DOHH2 (cell line): Measurements from ENCODE around the gene SLC44A5.

Experiments used
- H3F3A ChIP-seq: fragments of 200-600 bp; sonication (generic), shearing (Covaris generic); 2 replicates; pipeline ENCODE4 v1.6.0; 2016; ENCODE audit warnings: antibody characterized with exemption, mild to moderate bottlenecking; ENCODE audit not compliant: control insufficient read depth, insufficient read depth
- H3K27ac ChIP-seq: fragments of 200-600 bp; sonication (generic); 2 replicates; pipeline ENCODE4 v1.5.1; 2014; ENCODE audit warnings: low read depth, mild to moderate bottlenecking, low read length, moderate library complexity
- H3K27me3 ChIP-seq: fragments of 200-600 bp; sonication (generic); 2 replicates; pipeline ENCODE4 v1.6.1; 2014; ENCODE audit warnings: mild to moderate bottlenecking, low read length, mixed read lengths; ENCODE audit not compliant: control insufficient read depth
- H3K36me3 ChIP-seq: fragments of 200-600 bp; sonication (generic); 2 replicates; pipeline ENCODE4 v1.6.1; 2014; ENCODE audit warnings: mild to moderate bottlenecking, low read length, moderate library complexity, mixed read lengths; ENCODE audit not compliant: control insufficient read depth
- H3K4me1 ChIP-seq: fragments of 200-600 bp; sonication (generic); 2 replicates; pipeline ENCODE4 v1.6.1; 2014; ENCODE audit warnings: mild to moderate bottlenecking, low read length, mixed read lengths; ENCODE audit not compliant: control insufficient read depth
- H3K4me2 ChIP-seq: fragments of 200-600 bp; sonication (generic); 2 replicates; pipeline ENCODE4 v1.6.0; 2014; ENCODE audit warnings: mild to moderate bottlenecking, low read length, moderate library complexity
- H3K4me3 ChIP-seq: fragments of 200-600 bp; sonication (generic); 2 replicates; pipeline ENCODE4 v1.5.1; 2014; ENCODE audit warnings: mild to moderate bottlenecking, low read length, mixed read lengths
- H3K79me2 ChIP-seq: fragments of 200-600 bp; sonication (generic); 2 replicates; pipeline ENCODE4 v1.6.1; 2014; ENCODE audit warnings: mild to moderate bottlenecking, low read length, mixed read lengths; ENCODE audit not compliant: control insufficient read depth
- H3K9me2 ChIP-seq: fragments of 200-600 bp; sonication (generic); replicated peaks from 2 replicates; pipeline ENCODE4 v1.6.1; 2014; ENCODE audit warnings: mild to moderate bottlenecking, low read length, mixed read lengths; ENCODE audit not compliant: control insufficient read depth
- H3K9me3 ChIP-seq: fragments of 200-600 bp; sonication (generic); 2 replicates; pipeline ENCODE4 v1.6.1; 2014; ENCODE audit warnings: antibody characterized with exemption, low read length, mixed read lengths; ENCODE audit not compliant: control insufficient read depth, insufficient read depth
- H4K20me1 ChIP-seq: fragments of 200-600 bp; sonication (generic); 2 replicates; pipeline ENCODE4 v1.6.0; 2014; ENCODE audit warnings: low read depth, mild to moderate bottlenecking, antibody characterized with exemption, low read length, moderate library complexity; ENCODE audit not compliant: control insufficient read depth, insufficient read depth
- EZH2phosphoT487 ChIP-seq: fragments of 200-600 bp; sonication (generic); IDR thresholded peaks from 2 replicates; pipeline ENCODE4 v1.6.1; 2017; ENCODE audit warnings: borderline replicate concordance, mild to moderate bottlenecking, antibody characterized with exemption, low read length, moderate library complexity, mixed read lengths
- TF ChIP-seq, protein P1 (sequence below): fragments of 200-600 bp; sonication (generic); IDR thresholded peaks from one replicate; pipeline ENCODE4 v1.5.1; 2014; ENCODE audit warnings: antibody characterized with exemption, mild to moderate bottlenecking, low read depth, low read length; ENCODE audit not compliant: poor library complexity, severe bottlenecking

SLC44A5 gene

DNA sequence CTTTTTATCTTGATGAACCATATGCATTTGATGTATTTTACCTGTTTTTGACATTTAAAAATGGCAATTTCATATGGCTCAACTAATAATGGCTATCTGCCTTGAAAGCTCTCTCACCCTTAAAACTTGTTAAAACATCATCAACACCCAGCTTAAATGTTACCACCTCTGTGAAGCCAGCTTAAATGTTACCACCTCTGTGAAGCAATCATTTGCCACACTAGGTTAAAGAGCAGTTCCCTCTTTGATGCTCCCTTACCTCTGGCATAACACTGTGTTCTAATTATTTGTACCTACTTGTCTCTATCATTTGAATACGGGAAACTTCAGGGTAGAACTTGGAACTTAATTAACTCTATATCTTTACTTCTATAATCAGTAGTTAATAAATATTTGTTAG, 294.7 kb downstream of the SLC44A5 start:
- Histone ChIP-seq H3K4me1 (no peaks in the 10 kb centered on the region), H3K4me2 (no peak overlapping the region), H3K9me2 (no peaks in the 10 kb centered on the region), H3F3A (no peaks in the 10 kb centered on the region), H3K27ac (no peak overlapping the region), H3K36me3 (no peaks in the 10 kb centered on the region), H3K79me2 (no peaks in the 10 kb centered on the region), H3K27me3 (no peaks in the 10 kb centered on the region), H3K9me3 (no peaks in the 10 kb centered on the region), H4K20me1 (no peaks in the 10 kb centered on the region), H3K4me3 (no peak overlapping the region)
- no peak for TF ChIP-seq EZH2phosphoT487
- TF ChIP-seq, protein P1, sequence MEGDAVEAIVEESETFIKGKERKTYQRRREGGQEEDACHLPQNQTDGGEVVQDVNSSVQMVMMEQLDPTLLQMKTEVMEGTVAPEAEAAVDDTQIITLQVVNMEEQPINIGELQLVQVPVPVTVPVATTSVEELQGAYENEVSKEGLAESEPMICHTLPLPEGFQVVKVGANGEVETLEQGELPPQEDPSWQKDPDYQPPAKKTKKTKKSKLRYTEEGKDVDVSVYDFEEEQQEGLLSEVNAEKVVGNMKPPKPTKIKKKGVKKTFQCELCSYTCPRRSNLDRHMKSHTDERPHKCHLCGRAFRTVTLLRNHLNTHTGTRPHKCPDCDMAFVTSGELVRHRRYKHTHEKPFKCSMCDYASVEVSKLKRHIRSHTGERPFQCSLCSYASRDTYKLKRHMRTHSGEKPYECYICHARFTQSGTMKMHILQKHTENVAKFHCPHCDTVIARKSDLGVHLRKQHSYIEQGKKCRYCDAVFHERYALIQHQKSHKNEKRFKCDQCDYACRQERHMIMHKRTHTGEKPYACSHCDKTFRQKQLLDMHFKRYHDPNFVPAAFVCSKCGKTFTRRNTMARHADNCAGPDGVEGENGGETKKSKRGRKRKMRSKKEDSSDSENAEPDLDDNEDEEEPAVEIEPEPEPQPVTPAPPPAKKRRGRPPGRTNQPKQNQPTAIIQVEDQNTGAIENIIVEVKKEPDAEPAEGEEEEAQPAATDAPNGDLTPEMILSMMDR, result no peak

DNA sequence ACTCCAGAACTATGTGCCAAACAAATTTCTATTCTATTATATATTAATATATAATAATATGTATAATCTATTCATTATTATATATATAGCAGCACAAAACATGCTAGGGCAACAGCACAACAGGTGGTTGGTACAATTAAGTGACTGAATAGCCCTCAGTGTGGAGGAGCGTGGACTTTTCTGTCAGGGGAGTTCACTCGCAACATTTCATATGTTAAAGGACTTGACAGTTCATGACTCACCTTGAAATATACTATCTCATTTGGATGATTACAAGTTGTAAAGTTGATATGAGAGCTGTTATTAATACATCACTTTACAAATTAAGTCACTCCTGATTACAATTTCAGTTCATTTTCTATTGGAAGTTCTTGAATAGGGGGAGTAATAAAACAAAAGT, 298.3 kb downstream of the SLC44A5 start:
- Histone ChIP-seq H3K9me3 (no peaks in the 10 kb centered on the region), H3K9me2 (no peaks in the 10 kb centered on the region), H3K27ac (no peak overlapping the region), H3K4me3 (no peak overlapping the region), H3K36me3 (no peaks in the 10 kb centered on the region), H3K27me3 (no peaks in the 10 kb centered on the region), H4K20me1 (no peaks in the 10 kb centered on the region), H3K4me1 (no peaks in the 10 kb centered on the region), H3K4me2 (no peak overlapping the region), H3F3A (no peaks in the 10 kb centered on the region), H3K79me2 (no peaks in the 10 kb centered on the region)
- no peak for TF ChIP-seq EZH2phosphoT487
- TF ChIP-seq, protein P1, result no peak

DNA sequence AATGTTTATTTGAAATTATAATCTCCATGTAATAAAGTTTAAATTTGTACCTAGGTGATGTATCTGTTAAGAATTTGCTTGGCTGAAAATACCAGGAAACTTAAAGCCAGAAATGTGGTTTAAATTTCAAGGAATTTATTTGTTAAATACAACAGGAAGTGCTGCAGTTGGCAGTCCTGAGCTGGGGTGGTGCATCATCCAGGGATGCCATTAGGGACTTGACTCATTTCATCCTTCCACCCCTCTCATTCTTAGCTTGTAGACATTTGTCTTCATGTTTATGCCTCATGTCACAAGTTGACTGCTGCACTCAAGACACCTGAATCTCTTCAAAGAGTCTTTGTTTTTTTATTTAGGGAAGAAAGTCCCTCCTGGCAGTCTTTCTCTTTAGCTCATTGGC, 300.8 kb downstream of the SLC44A5 start:
- no peak overlapping the region for H3K4me2 ChIP-seq
- H3K4me1 ChIP-seq, result no peaks in the 10 kb centered on the region
- no peak overlapping the region for H3K27ac ChIP-seq
- H3K4me3 ChIP-seq, result no peak overlapping the region
- no peaks in the 10 kb centered on the region for H3K9me2 ChIP-seq
- no peaks in the 10 kb centered on the region for H3K79me2 ChIP-seq
- H3K36me3 ChIP-seq, result no peaks in the 10 kb centered on the region
- H3K27me3 ChIP-seq, result no peaks in the 10 kb centered on the region
- no peaks in the 10 kb centered on the region for H4K20me1 ChIP-seq
- H3K9me3 ChIP-seq, result no peaks in the 10 kb centered on the region
- H3F3A ChIP-seq, result no peaks in the 10 kb centered on the region
- TF ChIP-seq, protein P1, result no peak
- TF ChIP-seq EZH2phosphoT487, result no peak

DNA sequence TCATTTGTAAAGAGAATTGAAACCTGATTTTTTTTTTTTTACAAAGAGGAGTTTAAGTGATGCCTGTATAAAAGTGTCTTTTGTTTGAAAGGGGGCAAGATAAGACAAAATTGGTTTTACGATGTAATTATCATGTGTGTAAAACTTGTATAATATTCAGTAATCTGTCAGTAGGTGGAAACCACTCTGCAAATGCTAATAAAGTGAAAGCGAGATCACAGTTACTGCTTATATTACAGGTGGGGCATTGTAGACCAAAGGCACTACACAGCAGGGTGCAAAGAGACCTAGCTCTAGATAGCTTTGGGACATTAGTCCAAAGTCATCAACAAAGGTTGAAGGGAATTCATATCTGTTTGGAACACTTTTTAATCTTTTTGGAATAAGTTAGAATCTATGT, 302.5 kb downstream of the SLC44A5 start:
- Histone ChIP-seq H3K79me2 (no peaks in the 10 kb centered on the region), H3K9me3 (no peaks in the 10 kb centered on the region), H3K36me3 (no peaks in the 10 kb centered on the region), H3K27ac (no peak overlapping the region), H3K4me3 (no peak overlapping the region), H3K4me1 (no peaks in the 10 kb centered on the region), H3K9me2 (no peaks in the 10 kb centered on the region), H3K4me2 (no peak overlapping the region), H4K20me1 (no peaks in the 10 kb centered on the region), H3F3A (no peaks in the 10 kb centered on the region), H3K27me3 (no peaks in the 10 kb centered on the region)
- no peak for TF ChIP-seq EZH2phosphoT487
- TF ChIP-seq, protein P1, result no peak
